ENCODE results near the gene PRPF4. TPM values are rescaled to one million over a fixed set of nuclear protein-coding genes. Genes with fewer than 3 reads are reported as not detected.
"Not testable (repeated sequence)": the region's sequence is repeated elsewhere in the genome, so short reads cannot be mapped to it uniquely, and the experiment has no call there.

Gene PRPF4
- total RNA-seq, 1 donor from 2014 or later: 13.2 TPM

DNA sequence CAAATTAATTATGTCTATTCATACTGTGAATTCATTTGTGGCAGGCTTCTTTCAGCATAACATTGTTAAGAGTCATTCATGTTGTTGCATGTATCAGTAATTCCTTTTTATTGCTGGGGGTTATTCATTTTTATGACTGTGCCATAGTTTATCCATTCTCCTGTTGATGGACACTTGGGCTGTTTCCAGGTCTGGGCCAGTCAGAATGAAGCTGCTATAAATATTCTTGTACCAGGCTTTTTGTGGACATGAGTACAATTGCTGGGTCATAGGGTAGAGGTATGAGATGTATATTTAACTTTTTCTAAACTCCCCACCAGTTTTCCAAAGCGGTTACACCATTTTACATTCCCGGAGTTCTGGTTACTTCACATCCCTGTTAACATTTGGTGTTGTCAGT is 13.6 kb downstream of the PRPF4 start:
- H3K9me3 ChIP-seq: no peaks in the 10 kb centered on the region
- TF ChIP-seq, protein P1, sequence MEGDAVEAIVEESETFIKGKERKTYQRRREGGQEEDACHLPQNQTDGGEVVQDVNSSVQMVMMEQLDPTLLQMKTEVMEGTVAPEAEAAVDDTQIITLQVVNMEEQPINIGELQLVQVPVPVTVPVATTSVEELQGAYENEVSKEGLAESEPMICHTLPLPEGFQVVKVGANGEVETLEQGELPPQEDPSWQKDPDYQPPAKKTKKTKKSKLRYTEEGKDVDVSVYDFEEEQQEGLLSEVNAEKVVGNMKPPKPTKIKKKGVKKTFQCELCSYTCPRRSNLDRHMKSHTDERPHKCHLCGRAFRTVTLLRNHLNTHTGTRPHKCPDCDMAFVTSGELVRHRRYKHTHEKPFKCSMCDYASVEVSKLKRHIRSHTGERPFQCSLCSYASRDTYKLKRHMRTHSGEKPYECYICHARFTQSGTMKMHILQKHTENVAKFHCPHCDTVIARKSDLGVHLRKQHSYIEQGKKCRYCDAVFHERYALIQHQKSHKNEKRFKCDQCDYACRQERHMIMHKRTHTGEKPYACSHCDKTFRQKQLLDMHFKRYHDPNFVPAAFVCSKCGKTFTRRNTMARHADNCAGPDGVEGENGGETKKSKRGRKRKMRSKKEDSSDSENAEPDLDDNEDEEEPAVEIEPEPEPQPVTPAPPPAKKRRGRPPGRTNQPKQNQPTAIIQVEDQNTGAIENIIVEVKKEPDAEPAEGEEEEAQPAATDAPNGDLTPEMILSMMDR (IDR thresholded peaks at IDR 0.05): no peak
- no peak for ATAC-seq

DNA sequence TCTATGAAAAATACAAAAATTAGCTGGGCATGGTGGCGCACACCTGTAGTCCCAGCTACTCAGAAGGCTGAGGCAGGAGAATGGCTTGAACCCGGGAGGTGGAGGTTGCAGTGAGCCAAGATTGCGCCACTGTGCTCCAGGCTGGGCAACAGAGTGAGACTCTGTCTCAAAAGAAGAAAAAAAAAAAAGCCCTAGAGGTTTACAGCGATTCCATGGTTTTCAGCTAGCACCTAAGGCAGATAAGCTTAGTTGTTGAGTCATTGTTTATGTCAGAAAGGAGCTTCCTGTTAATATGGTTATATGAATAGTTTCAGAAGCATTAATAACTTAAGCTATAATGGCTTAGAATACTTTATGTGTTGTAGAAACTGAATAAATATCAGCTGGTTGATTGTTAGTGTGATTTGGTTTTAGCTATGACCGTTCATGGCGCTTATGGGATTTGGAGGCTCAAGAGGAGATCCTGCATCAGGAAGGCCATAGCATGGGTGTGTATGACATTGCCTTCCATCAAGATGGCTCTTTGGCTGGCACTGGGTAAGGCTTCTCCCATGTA is 14.7 kb downstream of the PRPF4 start:
- H3K36me3 ChIP-seq: peaks cover 84% of the 10 kb centered on the region

More for the DNA sequence above, 13.6 kb downstream of the PRPF4 start:
- Histone ChIP-seq H3K4me1 (no peaks in the 10 kb centered on the region), H3K27me3 (no peaks in the 10 kb centered on the region), H3K27ac (no peak overlapping the region), H3K4me3 (no peak overlapping the region), H3K36me3 (peaks cover 94% of the 10 kb centered on the region)
- no peak for DNase-seq
- intact Hi-C loops (cut with DNase I): no loop called here

DNA sequence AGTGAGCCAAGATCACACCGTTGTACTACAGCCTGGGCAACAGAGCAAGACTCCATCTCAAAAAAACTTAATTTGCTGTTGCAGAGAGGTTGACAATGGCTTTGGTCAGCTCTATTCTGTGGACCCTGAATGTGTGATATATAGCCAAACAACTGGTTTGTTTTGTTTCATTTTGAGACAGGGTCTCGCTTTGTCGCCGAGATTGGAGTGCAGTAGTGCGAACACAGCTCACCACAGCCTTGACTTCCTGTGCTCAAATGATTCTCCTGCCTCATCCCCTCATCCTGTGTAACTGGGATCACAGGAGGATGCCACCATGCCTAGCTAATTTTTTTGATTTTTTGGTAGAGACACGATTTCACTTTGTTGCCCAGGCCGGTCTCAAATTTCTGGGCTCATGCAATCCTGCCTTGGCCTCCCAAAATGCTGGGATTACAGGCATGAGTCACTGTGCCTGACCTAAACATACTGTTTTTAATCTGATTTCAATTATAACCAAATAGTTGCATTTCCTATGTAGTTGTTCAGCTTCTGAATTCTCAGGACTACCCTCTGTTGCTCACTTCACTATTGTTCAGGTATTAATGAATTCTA is 17.9 kb downstream of the PRPF4 start:
- no peak for ATAC-seq
- Histone ChIP-seq H3K36me3 (peaks cover 51% of the 10 kb centered on the region), H3K27me3 (no peaks in the 10 kb centered on the region), H3K9me3 (no peaks in the 10 kb centered on the region), H3K4me1 (no peaks in the 10 kb centered on the region), H3K27ac (no peak overlapping the region), H3K4me3 (no peak overlapping the region)
- no peak for DNase-seq
- intact Hi-C loops (cut with DNase I): no loop called here
- TF ChIP-seq, protein P1 (IDR thresholded peaks at IDR 0.05): no peak

More for the DNA sequence above, 14.7 kb downstream of the PRPF4 start:
- Histone ChIP-seq H3K4me3 (no peak overlapping the region), H3K9me3 (no peaks in the 10 kb centered on the region), H3K27me3 (no peaks in the 10 kb centered on the region), H3K4me1 (no peaks in the 10 kb centered on the region), H3K27ac (no peak overlapping the region)
- DNase-seq (no peak), ATAC-seq (no peak)
- intact Hi-C loops (cut with DNase I): no loop called here
- TF ChIP-seq, protein P1 (IDR thresholded peaks at IDR 0.05): no peak

DNA sequence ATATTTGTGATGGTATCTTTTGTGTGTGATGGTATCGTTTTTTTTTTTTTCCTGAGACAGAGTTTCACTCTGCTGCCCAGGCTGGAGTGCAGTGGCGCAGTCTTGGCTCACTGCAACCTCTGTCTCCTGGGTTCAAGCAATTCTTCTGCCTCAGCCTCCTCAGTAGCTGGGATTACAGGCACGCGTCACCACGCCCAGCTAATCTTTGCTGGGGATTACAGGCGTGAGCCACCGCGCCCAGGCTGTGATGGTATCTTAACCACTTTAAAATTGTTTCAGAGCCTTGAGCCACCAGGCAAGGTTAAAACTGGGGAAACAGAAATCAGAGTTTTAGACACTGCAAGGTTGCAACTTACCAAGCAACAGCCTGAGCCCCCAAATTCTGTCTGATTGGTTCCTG is 20.8 kb downstream of the PRPF4 start:
- H3K9me3 ChIP-seq; DNase-seq; H3K27me3 ChIP-seq; H3K4me1 ChIP-seq; intact Hi-C loops (cut with DNase I); ATAC-seq; H3K4me3 ChIP-seq; H3K27ac ChIP-seq: not testable (repeated sequence)
- peaks cover 22% of the 10 kb centered on the region for H3K36me3 ChIP-seq

DNA sequence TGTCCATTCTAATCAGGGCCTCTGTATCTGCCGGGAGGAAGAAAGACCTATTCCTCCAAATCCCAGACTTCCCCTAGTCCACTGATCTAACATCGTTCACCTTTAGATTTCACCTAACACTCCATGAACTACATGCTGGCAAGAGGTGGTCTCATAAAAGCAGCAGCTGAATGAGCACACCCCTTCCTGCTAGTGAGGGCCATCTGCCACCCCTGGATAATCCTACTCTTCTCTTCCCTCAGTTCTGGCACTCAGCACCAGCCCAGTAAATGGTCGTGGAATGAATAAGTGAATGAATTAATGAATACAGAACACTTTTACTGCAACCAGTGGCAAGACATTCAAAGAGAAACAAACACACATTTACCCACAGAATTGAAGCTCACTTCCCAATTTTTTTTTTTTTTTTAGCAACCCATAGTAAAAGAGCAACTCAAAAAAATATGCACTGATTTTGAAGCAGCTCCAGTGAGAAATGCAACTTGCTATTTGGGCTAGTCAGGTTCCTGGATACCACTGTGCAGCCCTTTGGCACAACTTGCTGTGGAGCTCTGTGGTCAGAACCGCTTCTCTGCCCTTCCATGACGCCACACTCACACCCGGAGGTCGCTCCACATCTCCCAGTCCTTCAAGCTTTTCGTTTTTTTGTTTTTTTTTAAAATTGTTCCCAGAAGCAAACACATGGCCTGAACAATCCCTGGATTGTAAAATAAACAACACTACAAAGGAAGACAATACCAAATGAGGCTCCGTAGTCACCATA is 21.5 kb downstream of the PRPF4 start:
- no peaks in the 10 kb centered on the region for H3K27me3 ChIP-seq
- TF ChIP-seq, protein P1 (IDR thresholded peaks at IDR 0.05): no peak
- no peaks in the 10 kb centered on the region for H3K9me3 ChIP-seq
- intact Hi-C loops (cut with DNase I): no loop called here
- H3K4me3 ChIP-seq: no peak overlapping the region
- DNase-seq (no peak), ATAC-seq (no peak)
- no peak overlapping the region for H3K27ac ChIP-seq
- no peaks in the 10 kb centered on the region for H3K4me1 ChIP-seq
- H3K36me3 ChIP-seq: peaks cover 15% of the 10 kb centered on the region

DNA sequence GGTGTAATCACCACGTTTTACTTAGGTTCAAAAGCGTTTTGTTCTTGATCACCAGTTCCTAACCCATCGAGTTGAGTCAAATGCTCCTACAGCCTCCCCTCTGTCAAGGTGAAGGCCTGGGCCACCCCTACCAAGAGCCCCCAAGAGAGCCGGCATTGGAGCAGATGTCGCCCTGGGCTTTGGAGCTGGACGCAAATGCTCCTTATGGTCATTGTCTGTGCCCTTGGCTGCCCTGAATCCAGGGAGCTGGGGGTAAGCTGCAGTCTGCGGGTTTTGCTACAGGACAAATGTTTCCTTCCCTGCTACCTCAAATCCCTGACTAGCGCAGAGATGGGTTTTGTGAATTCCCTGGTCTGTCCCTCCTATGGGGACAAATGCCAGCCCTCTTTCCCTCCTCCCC is 22.9 kb downstream of the PRPF4 start:
- Histone ChIP-seq H3K27ac (no peak overlapping the region), H3K9me3 (no peaks in the 10 kb centered on the region), H3K36me3 (peaks cover 2% of the 10 kb centered on the region), H3K4me3 (no peak overlapping the region), H3K4me1 (no peaks in the 10 kb centered on the region), H3K27me3 (no peaks in the 10 kb centered on the region)
- DNase-seq (no peak), ATAC-seq (no peak)
- intact Hi-C loops (cut with DNase I): no loop called here
- TF ChIP-seq, protein P1 (IDR thresholded peaks at IDR 0.05): no peak

Data from upper lobe of right lung (tissue), 1 donor.